IMR-90 (cell line): ENCODE results near the gene SHB. TPM values are rescaled to one million over a fixed set of nuclear protein-coding genes. Genes with fewer than 3 reads are reported as not detected.
A peak's percentile ranks its signal among the peaks of the same experiment; 100 is the strongest.

Source experiments
- ATAC-seq: fragments of 200-7000 bp; cut with Tn5 transposase; 2 replicates; pipeline ENCODE4 v1.9.1; 2020; ENCODE audit warnings: low read depth, mild to moderate bottlenecking, moderate library complexity
- BruUV-seq: library from RNA; stranded (reverse); fragments of 400-500 nt; replicated peaks from 2 replicates; lab custom pipeline; 2021; lab: Mats Ljungman, UMichigan
- CTCF ChIA-PET: fragments of 300-600 bp; formaldehyde crosslinking; extraction: SDS; loops from one replicate; lab custom pipeline; 2021; ENCODE audit warnings: antibody characterized with exemption; lab: Yijun Ruan, JAX
- POLR2A ChIA-PET: fragments of 300-600 bp; sonication (Branson Sonifier 250); formaldehyde crosslinking; loops from one replicate; lab custom pipeline; 2022; ENCODE audit warnings: antibody characterized with exemption; ENCODE audit not compliant: unreplicated experiment; lab: Charles Lee
- DNase-seq: peaks from one replicate; pipeline ENCODE4 v3.0.0; 2013
- H2AFZ ChIP-seq: replicated peaks from 2 replicates; pipeline ENCODE3; 2013; ENCODE audit warnings: low read length, mild to moderate bottlenecking; ENCODE audit not compliant: poor library complexity
- H2AK5ac ChIP-seq: 2 replicates; pipeline ENCODE4 v1.6.1; 2013; ENCODE audit warnings: low read depth, low read length, inconsistent platforms
- H2AK9ac ChIP-seq: replicated peaks from 2 replicates; pipeline ENCODE3; 2013; ENCODE audit warnings: mild to moderate bottlenecking, low read depth, low read length, moderate library complexity; ENCODE audit not compliant: poor library complexity
- H2BK120ac ChIP-seq: 2 replicates; pipeline ENCODE4 v1.6.1; 2013; ENCODE audit warnings: low read depth, low read length, inconsistent platforms
- H2BK15ac ChIP-seq: 3 replicates; pipeline ENCODE4 v1.6.1; 2013; ENCODE audit warnings: low read depth, low read length, inconsistent platforms
- H2BK20ac ChIP-seq: 2 replicates; pipeline ENCODE4 v1.6.1; 2013; ENCODE audit warnings: low read depth, mild to moderate bottlenecking, inconsistent platforms, low read length, moderate library complexity
- H2BK5ac ChIP-seq: 2 replicates; pipeline ENCODE4 v1.6.1; 2013; ENCODE audit warnings: mild to moderate bottlenecking, low read depth, low read length, inconsistent platforms; ENCODE audit not compliant: poor library complexity, severe bottlenecking
- H3K14ac ChIP-seq: replicated peaks from 2 replicates; pipeline ENCODE4 v1.6.1; 2013; ENCODE audit warnings: low read depth, low read length, inconsistent platforms
- H3K18ac ChIP-seq: 2 replicates; pipeline ENCODE4 v1.6.1; 2013; ENCODE audit warnings: low read depth, low read length, control low read depth
- H3K23ac ChIP-seq: 2 replicates; pipeline ENCODE4 v1.6.1; 2013; ENCODE audit warnings: low read depth, low read length, inconsistent platforms
- H3K27ac ChIP-seq: 2 replicates; pipeline ENCODE4 v1.5.1; 2013; ENCODE audit warnings: mild to moderate bottlenecking, control low read depth, low read length; ENCODE audit not compliant: insufficient read depth
- H3K27me3 ChIP-seq: 2 replicates; pipeline ENCODE4 v1.6.1; 2013; ENCODE audit warnings: low read length; ENCODE audit not compliant: control insufficient read depth, insufficient read depth
- H3K36me3 ChIP-seq: 2 replicates; pipeline ENCODE4 v1.6.1; 2013; ENCODE audit warnings: low read length, mixed read lengths; ENCODE audit not compliant: control insufficient read depth, insufficient read depth
- H3K4ac ChIP-seq: 2 replicates; pipeline ENCODE4 v1.6.1; 2013; ENCODE audit warnings: low read depth, low read length, inconsistent platforms
- H3K4me1 ChIP-seq: 2 replicates; pipeline ENCODE4 v1.6.1; 2013; ENCODE audit warnings: low read length, mixed read lengths; ENCODE audit not compliant: control insufficient read depth, insufficient read depth
- H3K4me2 ChIP-seq: 2 replicates; pipeline ENCODE4 v1.6.1; 2013; ENCODE audit warnings: low read depth, mild to moderate bottlenecking, control low read depth, low read length, moderate library complexity
- H3K4me3 ChIP-seq: 2 replicates; pipeline ENCODE4 v1.5.1; 2013; ENCODE audit warnings: low read depth, mild to moderate bottlenecking, control low read depth, low read length, moderate library complexity; ENCODE audit not compliant: insufficient read depth
- H3K56ac ChIP-seq: 2 replicates; pipeline ENCODE4 v1.6.1; 2013; ENCODE audit warnings: low read length, inconsistent platforms; ENCODE audit not compliant: insufficient read depth; ENCODE audit errors: extremely low read depth
- H3K79me1 ChIP-seq, 2 experiments: 2 replicates each; pipeline ENCODE4 v1.6.1; 2013; ENCODE audit warnings: low read length in 2 of 2, inconsistent platforms in 1 of 2, low read depth in 1 of 2
- H3K9ac ChIP-seq: 2 replicates; pipeline ENCODE4 v1.6.1; 2013; ENCODE audit warnings: low read depth, low read length, control low read depth
- H3K9me1 ChIP-seq: 2 replicates; pipeline ENCODE4 v1.6.1; 2013; ENCODE audit warnings: low read length, inconsistent platforms; ENCODE audit not compliant: insufficient read depth
- H3K9me3 ChIP-seq: 2 replicates; pipeline ENCODE4 v1.6.1; 2013; ENCODE audit warnings: low read length; ENCODE audit not compliant: control insufficient read depth, insufficient read depth
- H4K20me1 ChIP-seq: 2 replicates; pipeline ENCODE4 v1.6.1; 2013; ENCODE audit warnings: low read length, inconsistent platforms; ENCODE audit not compliant: insufficient read depth
- H4K5ac ChIP-seq: 2 replicates; pipeline ENCODE4 v1.6.1; 2013; ENCODE audit warnings: mild to moderate bottlenecking, low read depth, low read length, control low read depth
- H4K8ac ChIP-seq, 2 experiments: 2 replicates each; pipeline ENCODE4 v1.6.1; 2013; ENCODE audit warnings: low read depth in 2 of 2, low read length in 2 of 2, control low read depth in 1 of 2, inconsistent platforms in 1 of 2
- H4K91ac ChIP-seq: 2 replicates; pipeline ENCODE4 v1.6.1; 2013; ENCODE audit warnings: low read depth, low read length, inconsistent platforms; ENCODE audit not compliant: insufficient read depth
- BHLHE40 ChIP-seq: fragments of 150-350 bp; IDR thresholded peaks from 2 replicates; pipeline ENCODE4 v1.6.1; 2016; ENCODE audit warnings: mild to moderate bottlenecking, low read depth, low read length
- CEBPB ChIP-seq: IDR thresholded peaks from 2 replicates; pipeline ENCODE4 v1.6.1; 2012; ENCODE audit warnings: low read depth, low read length, improper control_type of control experiment
- CHD1 ChIP-seq: IDR thresholded peaks from 2 replicates; pipeline ENCODE4 v1.6.1; 2012; ENCODE audit warnings: low read depth, low read length, improper control_type of control experiment
- FOS ChIP-seq: fragments of 150-350 bp; IDR thresholded peaks from 2 replicates; pipeline ENCODE4 v1.6.1; 2016; ENCODE audit warnings: low read depth, low read length
- MAFK ChIP-seq: IDR thresholded peaks from 2 replicates; pipeline ENCODE4 v1.6.1; 2012; ENCODE audit warnings: low read depth, low read length, improper control_type of control experiment
- MXI1 ChIP-seq: IDR thresholded peaks from 2 replicates; pipeline ENCODE4 v1.6.1; 2012; ENCODE audit warnings: low read depth, mild to moderate bottlenecking, low read length, moderate library complexity, borderline replicate concordance
- POLR2A ChIP-seq: IDR thresholded peaks from 2 replicates; pipeline ENCODE4 v1.6.1; 2012; ENCODE audit warnings: mild to moderate bottlenecking, low read depth, low read length
- RAD21 ChIP-seq: IDR thresholded peaks from 2 replicates; pipeline ENCODE4 v1.6.1; 2012; ENCODE audit warnings: low read length, improper control_type of control experiment
- RCOR1 ChIP-seq: IDR thresholded peaks from 2 replicates; pipeline ENCODE4 v1.6.1; 2012; ENCODE audit warnings: mild to moderate bottlenecking, low read length, improper control_type of control experiment; ENCODE audit not compliant: insufficient replicate concordance
- SMC3 ChIP-seq: fragments of 150-350 bp; IDR thresholded peaks from 2 replicates; pipeline ENCODE4 v1.6.1; 2016; ENCODE audit warnings: low read depth, mild to moderate bottlenecking, antibody characterized with exemption, low read length, moderate library complexity
- WGBS, 2 experiments: methylation state at CpG; one replicate each; pipeline versions ENCODE4 v1.1.5 to v1.1.7; 2013; ENCODE audit warnings: missing lambda C conversion rate in 2 of 2; ENCODE audit not compliant: insufficient read length in 1 of 2; ENCODE audit errors: extremely low coverage in 2 of 2; 5-methylcytosine and 5-hydroxymethylcytosine counted together
- dilution Hi-C: fragments of 300-500 bp; cut with HindIII; formaldehyde crosslinking; loops from one replicate; pipeline ENCODE4 v1.14.3; 2018; ENCODE audit warnings: low sequenced_read_pairs; ENCODE audit not compliant: unreplicated experiment
- in situ Hi-C: fragments of 300-500 bp; cut with MboI; formaldehyde crosslinking; loops from 3 replicates; pipeline ENCODE4 v1.14.3; 2019; ENCODE audit warnings: low sequenced_read_pairs, inconsistent platforms, mixed read lengths
- intact Hi-C: fragments of 100-400 bp; cut with micrococcal nuclease; formaldehyde crosslinking; loops from 2 replicates; pipeline ENCODE4 v1.10.0; 2022
- polyA plus RNA-seq, 3 experiments: library from polyadenylated mRNA; depleted of rRNA; stranded (reverse); fragments of >200 nt; gene quantifications; 2 replicates each; pipeline ENCODE4 v1.2.3, GENCODE V29; 2012; ENCODE audit warnings: low replicate concordance in 1 of 3
- total RNA-seq: library from RNA; depleted of rRNA; stranded (reverse); fragments of >200 nt; gene quantifications from 2 replicates; pipeline ENCODE4 v1.2.3, GENCODE V29; 2012
- TF ChIP-seq, protein P1 (sequence below): fragments of 150-350 bp; IDR thresholded peaks from 2 replicates; pipeline ENCODE4 v1.6.1; 2017; ENCODE audit warnings: mild to moderate bottlenecking, antibody characterized with exemption, low read length, low read depth
- TF ChIP-seq, protein P2 (sequence below): fragments of 150-350 bp; IDR thresholded peaks from 2 replicates; pipeline ENCODE4 v1.6.1; 2016; ENCODE audit warnings: low read depth, mild to moderate bottlenecking, low read length, moderate library complexity, borderline replicate concordance
- TF ChIP-seq, protein P3 (sequence below): conservative IDR thresholded peaks from 2 replicates; pipeline ENCODE4 v1.5.1; 2012; ENCODE audit warnings: mild to moderate bottlenecking, low read depth, low read length, improper control_type of control experiment

SHB gene
- total and polyA plus RNA-seq, 2 of the 4 experiments (the other 2 are of a cell fraction), result 6.1 to 20.4 TPM

DNA sequence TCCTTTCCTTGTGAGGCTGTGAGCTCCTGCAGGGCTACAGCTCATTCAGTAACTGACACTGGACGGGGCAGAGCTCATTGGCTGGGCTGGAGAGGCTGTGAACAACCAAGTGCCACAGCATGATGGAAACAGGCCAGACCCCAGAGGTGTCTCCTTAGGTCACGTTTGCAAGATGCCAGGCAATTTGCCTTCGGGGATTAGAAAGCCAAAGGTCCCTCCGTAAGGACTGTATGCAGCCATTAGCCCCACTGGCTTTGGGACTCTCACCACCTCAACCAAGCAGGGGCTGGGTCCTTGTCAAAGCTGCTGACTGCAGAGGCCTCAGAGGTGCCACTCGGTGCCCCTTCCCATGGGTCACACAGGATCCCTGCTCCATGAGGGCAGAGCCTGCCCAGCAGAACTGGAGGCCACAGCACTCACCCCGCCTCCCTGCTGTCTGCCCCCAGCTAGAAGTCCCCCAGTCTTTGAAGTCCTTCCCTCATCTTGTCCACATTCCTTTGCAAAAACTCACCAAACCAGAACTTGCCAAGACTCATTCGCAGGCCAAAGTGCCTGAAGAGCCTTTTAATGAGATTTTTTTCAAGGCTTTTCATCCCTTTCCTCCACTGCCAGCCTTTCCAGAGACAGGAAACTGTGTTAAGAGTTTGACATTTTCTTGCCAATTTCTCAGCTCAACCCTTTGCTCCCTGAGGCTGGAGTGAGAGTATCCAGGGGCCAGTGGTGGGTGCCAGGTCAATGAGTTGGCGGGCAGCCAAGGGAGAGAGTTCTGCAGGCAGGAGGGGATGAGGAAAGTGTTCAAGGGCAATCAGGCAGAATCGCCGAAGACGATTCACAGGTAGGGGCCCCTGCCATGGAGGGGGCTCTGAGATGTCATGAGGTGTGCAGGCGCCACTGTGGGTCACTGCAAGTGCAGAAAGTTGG lies 125.4 kb downstream of the SHB start:
- intact Hi-C loops (no loop called here), dilution Hi-C loops (loop anchor here (25.0 kb wide), 1 partner anchor 119 kb away; the partner anchor contains the start of gene SHB), in situ Hi-C loops (no loop called here)
- BruUV-seq, result no TSS peak
- ChIA-PET CTCF (interaction anchor here (0.5 kb wide), 1 partner anchor 433 kb away, joined by 6 read pairs; no protein-coding TSS in a partner anchor), POLR2A (no interaction called here)
- H3K36me3 ChIP-seq, result peaks cover 51% of the 10 kb centered on the region
- peak; percentile 94 for DNase-seq
- peak overlapping the region; percentile 79 for H2BK120ac ChIP-seq
- 47% methylated on average over 7 of the region's 12 CpGs; no CpG with 5 or more reads in 1 of the 2 experiments for WGBS, 2 experiments
- peak overlapping the region; percentile 58 for H4K5ac ChIP-seq
- H3K4ac ChIP-seq, result peak overlapping the region; percentile 85
- H2AK5ac ChIP-seq, result peak overlapping the region; percentile 99
- H3K9me1 ChIP-seq, result peaks cover 71% of the 10 kb centered on the region
- no peak overlapping the region for H3K4me3 ChIP-seq
- H3K18ac ChIP-seq, result peak overlapping the region; percentile 63
- ATAC-seq, result peak; percentile 78
- peak overlapping the region; percentile 65 to 70 for H4K8ac ChIP-seq
- peaks cover 85 to 98% of the 10 kb centered on the region in 2 experiments for H3K79me1 ChIP-seq
- H4K91ac ChIP-seq, result peak overlapping the region; percentile 96
- H3K9ac ChIP-seq, result peak overlapping the region; percentile 36
- H4K20me1 ChIP-seq, result peaks cover 17% of the 10 kb centered on the region; the same call in 1 of the 2 replicates
- peak overlapping the region; percentile 87 for H3K14ac ChIP-seq
- peak overlapping the region; percentile 89 for H2BK20ac ChIP-seq
- H3K27me3 ChIP-seq, result no peaks in the 10 kb centered on the region
- peak overlapping the region; percentile 57; the same call in 2 of the 3 replicates for H2BK15ac ChIP-seq
- H2BK5ac ChIP-seq, result peak overlapping the region; percentile 80
- peaks cover 48% of the 10 kb centered on the region for H3K4me1 ChIP-seq
- H3K4me2 ChIP-seq, result peak overlapping the region; percentile 13; the same call in 1 of the 2 replicates
- H2AK9ac ChIP-seq, result peak overlapping the region; percentile 89
- H2AFZ ChIP-seq, result peak overlapping the region; percentile 35
- H3K23ac ChIP-seq, result peak overlapping the region; percentile 71
- peak overlapping the region; percentile 81 for H3K27ac ChIP-seq
- H3K56ac ChIP-seq, result peak overlapping the region; percentile 51; the same call in 1 of the 2 replicates
- no peaks in the 10 kb centered on the region for H3K9me3 ChIP-seq
- TF ChIP-seq MXI1 (no peak), RAD21 (peak; percentile 13; the same call in 1 of the 2 replicates), SMC3 (no peak), FOS (peak; percentile 37; the same call in 1 of the 2 replicates), RCOR1 (no peak), CHD1 (no peak), MAFK (no peak), BHLHE40 (no peak), POLR2A (0 out of 2 replicates have a peak, but pooled peaks have one; percentile 16), CEBPB (no peak)
- TF ChIP-seq, protein P1, sequence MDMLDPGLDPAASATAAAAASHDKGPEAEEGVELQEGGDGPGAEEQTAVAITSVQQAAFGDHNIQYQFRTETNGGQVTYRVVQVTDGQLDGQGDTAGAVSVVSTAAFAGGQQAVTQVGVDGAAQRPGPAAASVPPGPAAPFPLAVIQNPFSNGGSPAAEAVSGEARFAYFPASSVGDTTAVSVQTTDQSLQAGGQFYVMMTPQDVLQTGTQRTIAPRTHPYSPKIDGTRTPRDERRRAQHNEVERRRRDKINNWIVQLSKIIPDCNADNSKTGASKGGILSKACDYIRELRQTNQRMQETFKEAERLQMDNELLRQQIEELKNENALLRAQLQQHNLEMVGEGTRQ, result no peak
- TF ChIP-seq, protein P2, sequence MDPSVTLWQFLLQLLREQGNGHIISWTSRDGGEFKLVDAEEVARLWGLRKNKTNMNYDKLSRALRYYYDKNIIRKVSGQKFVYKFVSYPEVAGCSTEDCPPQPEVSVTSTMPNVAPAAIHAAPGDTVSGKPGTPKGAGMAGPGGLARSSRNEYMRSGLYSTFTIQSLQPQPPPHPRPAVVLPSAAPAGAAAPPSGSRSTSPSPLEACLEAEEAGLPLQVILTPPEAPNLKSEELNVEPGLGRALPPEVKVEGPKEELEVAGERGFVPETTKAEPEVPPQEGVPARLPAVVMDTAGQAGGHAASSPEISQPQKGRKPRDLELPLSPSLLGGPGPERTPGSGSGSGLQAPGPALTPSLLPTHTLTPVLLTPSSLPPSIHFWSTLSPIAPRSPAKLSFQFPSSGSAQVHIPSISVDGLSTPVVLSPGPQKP, result no peak
- TF ChIP-seq, protein P3, sequence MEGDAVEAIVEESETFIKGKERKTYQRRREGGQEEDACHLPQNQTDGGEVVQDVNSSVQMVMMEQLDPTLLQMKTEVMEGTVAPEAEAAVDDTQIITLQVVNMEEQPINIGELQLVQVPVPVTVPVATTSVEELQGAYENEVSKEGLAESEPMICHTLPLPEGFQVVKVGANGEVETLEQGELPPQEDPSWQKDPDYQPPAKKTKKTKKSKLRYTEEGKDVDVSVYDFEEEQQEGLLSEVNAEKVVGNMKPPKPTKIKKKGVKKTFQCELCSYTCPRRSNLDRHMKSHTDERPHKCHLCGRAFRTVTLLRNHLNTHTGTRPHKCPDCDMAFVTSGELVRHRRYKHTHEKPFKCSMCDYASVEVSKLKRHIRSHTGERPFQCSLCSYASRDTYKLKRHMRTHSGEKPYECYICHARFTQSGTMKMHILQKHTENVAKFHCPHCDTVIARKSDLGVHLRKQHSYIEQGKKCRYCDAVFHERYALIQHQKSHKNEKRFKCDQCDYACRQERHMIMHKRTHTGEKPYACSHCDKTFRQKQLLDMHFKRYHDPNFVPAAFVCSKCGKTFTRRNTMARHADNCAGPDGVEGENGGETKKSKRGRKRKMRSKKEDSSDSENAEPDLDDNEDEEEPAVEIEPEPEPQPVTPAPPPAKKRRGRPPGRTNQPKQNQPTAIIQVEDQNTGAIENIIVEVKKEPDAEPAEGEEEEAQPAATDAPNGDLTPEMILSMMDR, result no peak
